H1 (cell line): ENCODE results near the gene IGFBP6. TPM values are rescaled to one million over a fixed set of nuclear protein-coding genes. Genes with fewer than 3 reads are reported as not detected.

Source experiments
- CHD2 ChIP-seq: IDR thresholded peaks from 2 replicates; pipeline ENCODE4 v1.6.1; 2012; ENCODE audit warnings: low read length, improper control_type of control experiment
- CTBP2 ChIP-seq: IDR thresholded peaks from 2 replicates; pipeline ENCODE4 v1.7.0; 2011; ENCODE audit warnings: borderline replicate concordance, mild to moderate bottlenecking, moderate library complexity, mixed read lengths, low read length; ENCODE audit not compliant: insufficient read depth, insufficient read length
- GABPA ChIP-seq: IDR thresholded peaks from 2 replicates; pipeline ENCODE4 v1.6.1; 2011; ENCODE audit warnings: mild to moderate bottlenecking, low read length, moderate library complexity, borderline replicate concordance; ENCODE audit not compliant: insufficient read depth
- KDM5A ChIP-seq: fragments of 200-600 bp; IDR thresholded peaks from 2 replicates; pipeline ENCODE4 v1.7.1; 2012; ENCODE audit warnings: mild to moderate bottlenecking, low read length, inconsistent platforms, mixed read lengths
- NANOG ChIP-seq: IDR thresholded peaks from 2 replicates; pipeline ENCODE4 v1.6.1; 2011; ENCODE audit warnings: low read length, low read depth, mild to moderate bottlenecking, inconsistent platforms; ENCODE audit not compliant: insufficient read depth, poor library complexity, severe bottlenecking
- SIN3A ChIP-seq, 2 experiments: IDR thresholded peaks in 1 of 2; conservative IDR thresholded peaks in 1 of 2; 2 replicates each; pipeline ENCODE4 v1.6.1; 2011 to 2012; ENCODE audit warnings: low read length in 2 of 2, improper control_type of control experiment in 1 of 2, low read depth in 1 of 2, mild to moderate bottlenecking in 1 of 2
- TCF12 ChIP-seq: IDR thresholded peaks from 2 replicates; pipeline ENCODE4 v1.6.1; 2011; ENCODE audit warnings: low read depth, mild to moderate bottlenecking, low read length
- TEAD4 ChIP-seq: IDR thresholded peaks from 2 replicates; pipeline ENCODE4 v1.6.1; 2012; ENCODE audit warnings: low read depth, low read length, inconsistent platforms, mixed read lengths
- polyA plus RNA-seq, 7 experiments: library from polyadenylated mRNA; depleted of rRNA in 3 of 7; stranded (reverse) in 5 of 7; unstranded in 2 of 7; fragments of >200 nt in 5 of 7; fragments of 200-250 nt in 2 of 7; gene quantifications; 1 replicate in 5 of 7; 2 replicates in 1 of 7; 4 replicates in 1 of 7; pipeline versions ENCODE4 v1.2.1 to v1.2.3, GENCODE V29; 2011 to 2013; ENCODE audit warnings: missing spikeins in 2 of 7, mixed read lengths in 2 of 7
- total RNA-seq: library from RNA; stranded (reverse); fragmentation: NEBNext Ultra II Directional; extraction: Animal tissue kit (Norgen Biotek cat#: 25700); gene quantifications from 2 replicates; pipeline ENCODE4 v1.2.1, GENCODE V29; 2021
- TF ChIP-seq, protein P1 (sequence below): IDR thresholded peaks from 2 replicates; pipeline ENCODE4 v1.6.1; 2012; ENCODE audit warnings: inconsistent platforms

Gene IGFBP6
- total and polyA plus RNA-seq, 2 of the 8 experiments (the other 6 are each of a cell fraction or from before 2014, with no cell fraction given) = 13.7 to 14.7 TPM

DNA sequence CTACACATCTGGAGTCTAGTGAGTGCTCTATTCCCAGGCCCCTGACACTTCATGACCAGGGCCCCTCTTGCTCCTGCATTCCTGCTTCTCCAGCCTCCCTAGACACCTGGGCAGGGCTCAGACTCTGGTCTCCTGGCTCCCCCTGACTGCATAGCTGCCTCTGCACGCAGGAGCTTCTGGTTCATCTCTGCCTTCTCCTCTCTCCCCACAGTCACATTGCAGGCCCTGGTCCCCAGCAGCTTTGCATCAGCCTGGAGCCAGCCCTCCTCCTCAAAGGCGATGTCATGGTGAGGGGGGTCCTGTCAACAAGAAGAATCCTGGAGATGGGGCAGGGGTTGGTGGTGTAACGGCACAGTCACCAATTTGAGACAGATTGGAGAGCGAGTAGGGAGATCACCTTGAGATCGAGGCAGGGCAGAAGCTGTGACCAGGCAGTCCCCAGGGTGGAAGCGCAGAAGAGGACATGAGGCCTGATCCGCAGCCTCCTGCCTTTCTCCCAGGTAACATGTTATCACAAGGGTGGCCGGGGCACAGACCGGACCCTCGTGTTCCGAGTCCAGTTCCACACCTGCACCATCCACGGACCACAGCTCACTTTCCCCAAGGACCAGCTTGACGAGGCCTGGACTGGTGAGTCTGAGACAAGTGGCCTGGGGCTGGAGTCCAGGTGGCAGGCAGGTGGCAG, 39.5 kb upstream of the IGFBP6 start (continued):
- no peak for TF ChIP-seq TCF12
- TF ChIP-seq NANOG = no peak
- TF ChIP-seq CHD2 = no peak
- no peak for TF ChIP-seq TEAD4
- TF ChIP-seq CTBP2 = no peak
- no peak for TF ChIP-seq GABPA
- TF ChIP-seq KDM5A = no peak
- no peak for TF ChIP-seq SIN3A (conservative IDR thresholded peaks at IDR 0.05 in 1 of 2, IDR thresholded peaks at IDR 0.05 in 1 of 2; ENCODE audit: low read depth in 1 of 2, low read length in 2 of 2)
- TF ChIP-seq, protein P1, sequence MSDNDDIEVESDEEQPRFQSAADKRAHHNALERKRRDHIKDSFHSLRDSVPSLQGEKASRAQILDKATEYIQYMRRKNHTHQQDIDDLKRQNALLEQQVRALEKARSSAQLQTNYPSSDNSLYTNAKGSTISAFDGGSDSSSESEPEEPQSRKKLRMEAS = no peak
- TF ChIP-seq, all 59 proteins: peak for 0
